Measurements from ENCODE around the gene ADAMTS15.

GRCh38 chr11:130514316-130514715 lies 65.9 kb downstream of the ADAMTS15 start:
- TF ChIP-seq CTCF (IDR thresholded peaks at IDR 0.05), result no peak
- TF ChIP-seq POLR2A (IDR thresholded peaks at IDR 0.05), result no peak
